Upper lobe of right lung (tissue), 1 donor: ENCODE measurements around the gene HOXB6. TPM values are rescaled to one million over a fixed set of nuclear protein-coding genes. Genes with fewer than 3 reads are reported as not detected.

ENCODE experiments used
- ATAC-seq: fragments of 200-7000 bp; cut with Tn5 transposase; one replicate; pipeline ENCODE4 v1.9.1; 2020; ENCODE audit warnings: mild to moderate bottlenecking, moderate library complexity
- DNase-seq: peaks from one replicate; pipeline ENCODE4 v3.0.0-alpha.2; 2020
- H3K27ac ChIP-seq: fragments of 200-600 bp; one replicate; pipeline ENCODE4 v1.8.0; 2022
- H3K27me3 ChIP-seq: fragments of 200-600 bp; one replicate; pipeline ENCODE4 v1.8.0; 2022; ENCODE audit warnings: mild to moderate bottlenecking
- H3K36me3 ChIP-seq: fragments of 200-600 bp; one replicate; pipeline ENCODE4 v1.8.0; 2022
- H3K4me1 ChIP-seq: fragments of 200-600 bp; one replicate; pipeline ENCODE4 v1.8.0; 2022
- H3K4me3 ChIP-seq: fragments of 200-600 bp; one replicate; pipeline ENCODE4 v1.8.0; 2022; ENCODE audit warnings: mild to moderate bottlenecking
- H3K9me3 ChIP-seq: fragments of 200-600 bp; one replicate; pipeline ENCODE4 v1.8.0; 2022
- intact Hi-C: fragments of 100-400 bp; cut with DNase I; formaldehyde crosslinking; loops from one replicate; pipeline ENCODE4 v1.11.0; 2022
- total RNA-seq: library from RNA; stranded (reverse); fragmentation: NEBNext Ultra II Directional; extraction: Animal tissue kit (Norgen Biotek cat#: 25700); gene quantifications from one replicate; pipeline ENCODE4 v1.2.1, GENCODE V29; 2021
- TF ChIP-seq, protein P1 (sequence below): fragments of 200-600 bp; IDR thresholded peaks from one replicate; pipeline ENCODE4 v1.8.0; 2022; ENCODE audit warnings: antibody characterized with exemption
- donor health status: DM: no; HTN: yes; CAD: no; lungs with severe emphysema.

The HOXB6 gene
- total RNA-seq, 1 donor from 2014 or later, result 4.9 TPM

GRCh38 chr17:48596000-48596734, 8.6 kb downstream of the HOXB6 start:
- Histone ChIP-seq H3K4me1 (peaks cover 28% of the 10 kb centered on the region), H3K27me3 (peaks cover 92% of the 10 kb centered on the region), H3K9me3 (no peaks in the 10 kb centered on the region), H3K4me3 (peak overlapping the region; percentile 62), H3K27ac (peak overlapping the region; percentile 36), H3K36me3 (no peaks in the 10 kb centered on the region)
- DNase-seq (no peak), ATAC-seq (no peak)
- intact Hi-C loops, result no loop called here
- TF ChIP-seq, protein P1, sequence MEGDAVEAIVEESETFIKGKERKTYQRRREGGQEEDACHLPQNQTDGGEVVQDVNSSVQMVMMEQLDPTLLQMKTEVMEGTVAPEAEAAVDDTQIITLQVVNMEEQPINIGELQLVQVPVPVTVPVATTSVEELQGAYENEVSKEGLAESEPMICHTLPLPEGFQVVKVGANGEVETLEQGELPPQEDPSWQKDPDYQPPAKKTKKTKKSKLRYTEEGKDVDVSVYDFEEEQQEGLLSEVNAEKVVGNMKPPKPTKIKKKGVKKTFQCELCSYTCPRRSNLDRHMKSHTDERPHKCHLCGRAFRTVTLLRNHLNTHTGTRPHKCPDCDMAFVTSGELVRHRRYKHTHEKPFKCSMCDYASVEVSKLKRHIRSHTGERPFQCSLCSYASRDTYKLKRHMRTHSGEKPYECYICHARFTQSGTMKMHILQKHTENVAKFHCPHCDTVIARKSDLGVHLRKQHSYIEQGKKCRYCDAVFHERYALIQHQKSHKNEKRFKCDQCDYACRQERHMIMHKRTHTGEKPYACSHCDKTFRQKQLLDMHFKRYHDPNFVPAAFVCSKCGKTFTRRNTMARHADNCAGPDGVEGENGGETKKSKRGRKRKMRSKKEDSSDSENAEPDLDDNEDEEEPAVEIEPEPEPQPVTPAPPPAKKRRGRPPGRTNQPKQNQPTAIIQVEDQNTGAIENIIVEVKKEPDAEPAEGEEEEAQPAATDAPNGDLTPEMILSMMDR, result no peak

- TF ChIP-seq, protein P1, result no peak
- no peak overlapping the region for H3K27ac ChIP-seq
- H3K9me3 ChIP-seq, result no peaks in the 10 kb centered on the region
- DNase-seq (no peak), ATAC-seq (no peak)
- peaks cover 28% of the 10 kb centered on the region for H3K4me1 ChIP-seq
- H3K27me3 ChIP-seq, result peaks cover 95% of the 10 kb centered on the region
- no peaks in the 10 kb centered on the region for H3K36me3 ChIP-seq
- peak overlapping the region; percentile 62 for H3K4me3 ChIP-seq
- intact Hi-C loops, result no loop called here
These were observed 9.3 kb downstream of the HOXB6 start for GRCh38 chr17:48595278-48595999.

GRCh38 chr17:48594538-48595277, 10.1 kb downstream of the HOXB6 start:
- Histone ChIP-seq H3K4me3 (peak overlapping the region; percentile 55), H3K27ac (peak overlapping the region; percentile 25), H3K36me3 (no peaks in the 10 kb centered on the region), H3K27me3 (peaks cover 94% of the 10 kb centered on the region), H3K4me1 (peaks cover 28% of the 10 kb centered on the region), H3K9me3 (no peaks in the 10 kb centered on the region)
- DNase-seq, result no peak
- no peak for ATAC-seq
- intact Hi-C loops, result loop anchor here (5.0 kb wide), 1 partner anchor 242 kb away; no protein-coding TSS in a partner anchor
- TF ChIP-seq, protein P1, result no peak

GRCh38 chr17:48593840-48594537, 10.8 kb downstream of the HOXB6 start:
- peaks cover 87% of the 10 kb centered on the region for H3K27me3 ChIP-seq
- H3K36me3 ChIP-seq, result no peaks in the 10 kb centered on the region
- peaks cover 28% of the 10 kb centered on the region for H3K4me1 ChIP-seq
- H3K4me3 ChIP-seq, result peak overlapping the region; percentile 55
- no peaks in the 10 kb centered on the region for H3K9me3 ChIP-seq
- ATAC-seq (peak; percentile 76), DNase-seq (peak; percentile 84)
- H3K27ac ChIP-seq, result peak overlapping the region; percentile 25
- TF ChIP-seq, protein P1, result peak; percentile 90
- intact Hi-C loops, result loop anchor here (5.0 kb wide), 1 partner anchor 242 kb away; no protein-coding TSS in a partner anchor
